ENCODE data around the gene KCNK10.

DNA sequence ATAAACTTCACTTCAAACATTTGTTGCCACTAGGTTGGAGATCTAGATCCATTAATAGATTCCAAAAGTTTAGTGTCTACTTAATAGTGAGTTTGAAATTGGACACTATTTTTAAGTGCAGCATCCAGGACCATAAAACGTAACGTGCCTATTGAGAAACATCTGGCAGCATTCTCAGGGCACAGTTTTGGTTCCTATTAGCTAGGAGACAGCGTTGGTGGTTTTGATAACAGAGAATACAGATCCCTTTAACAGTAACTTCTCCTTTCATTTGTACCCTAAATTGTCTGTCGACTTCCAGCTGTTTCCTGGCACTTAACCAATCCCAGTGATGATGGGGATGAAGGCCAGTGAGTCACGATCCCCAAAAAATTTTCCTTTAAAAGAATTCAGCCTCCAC lies 25.8 kb downstream of the KCNK10 start:
- TF ChIP-seq, protein P1, sequence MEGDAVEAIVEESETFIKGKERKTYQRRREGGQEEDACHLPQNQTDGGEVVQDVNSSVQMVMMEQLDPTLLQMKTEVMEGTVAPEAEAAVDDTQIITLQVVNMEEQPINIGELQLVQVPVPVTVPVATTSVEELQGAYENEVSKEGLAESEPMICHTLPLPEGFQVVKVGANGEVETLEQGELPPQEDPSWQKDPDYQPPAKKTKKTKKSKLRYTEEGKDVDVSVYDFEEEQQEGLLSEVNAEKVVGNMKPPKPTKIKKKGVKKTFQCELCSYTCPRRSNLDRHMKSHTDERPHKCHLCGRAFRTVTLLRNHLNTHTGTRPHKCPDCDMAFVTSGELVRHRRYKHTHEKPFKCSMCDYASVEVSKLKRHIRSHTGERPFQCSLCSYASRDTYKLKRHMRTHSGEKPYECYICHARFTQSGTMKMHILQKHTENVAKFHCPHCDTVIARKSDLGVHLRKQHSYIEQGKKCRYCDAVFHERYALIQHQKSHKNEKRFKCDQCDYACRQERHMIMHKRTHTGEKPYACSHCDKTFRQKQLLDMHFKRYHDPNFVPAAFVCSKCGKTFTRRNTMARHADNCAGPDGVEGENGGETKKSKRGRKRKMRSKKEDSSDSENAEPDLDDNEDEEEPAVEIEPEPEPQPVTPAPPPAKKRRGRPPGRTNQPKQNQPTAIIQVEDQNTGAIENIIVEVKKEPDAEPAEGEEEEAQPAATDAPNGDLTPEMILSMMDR (IDR thresholded peaks at IDR 0.05; ENCODE audit: low read depth, low read length, poor library complexity, severe bottlenecking) = no peak
- no peak for TF ChIP-seq EZH2phosphoT487 (IDR thresholded peaks at IDR 0.05; ENCODE audit: borderline replicate concordance, low read length)
